AG08396 (cell line): ENCODE results near the gene SLC39A13.
A peak's percentile ranks its signal among the peaks of the same experiment; 100 is the strongest.

Experiments
- DNase-seq: peaks from one replicate; pipeline ENCODE4 v3.0.0; 2012; ENCODE audit warnings: low spot score, mixed read lengths

Gene SLC39A13

GRCh38 chr11:47407746-47408590, at the start of gene SLC39A13:
TSS of gene SLC39A13 (plus strand) at chr11:47408590. CDS start at chr11:47410095, 1,505 bp downstream.
- DNase-seq: peak; percentile 98

GRCh38 chr11:47358731-47359051, 49.7 kb upstream of the SLC39A13 start:
- no peak for DNase-seq

GRCh38 chr11:47359162-47359561, 49.2 kb upstream of the SLC39A13 start:
- DNase-seq: no peak

- no peak for DNase-seq
Observed at GRCh38 chr11:47359586-47359985, 48.8 kb upstream of the SLC39A13 start.

GRCh38 chr11:47360341-47360740, 48.0 kb upstream of the SLC39A13 start:
- no peak for DNase-seq

GRCh38 chr11:47361419-47361818, 47.0 kb upstream of the SLC39A13 start:
- DNase-seq: no peak

- DNase-seq: no peak
Observed at GRCh38 chr11:47366020-47366490, 42.3 kb upstream of the SLC39A13 start.

GRCh38 chr11:47369676-47370075, 38.7 kb upstream of the SLC39A13 start:
- DNase-seq: no peak

- DNase-seq: no peak
Observed at GRCh38 chr11:47372422-47372821, 36.0 kb upstream of the SLC39A13 start.

- DNase-seq: peak; percentile 89
Observed at GRCh38 chr11:47373876-47374719, 34.3 kb upstream of the SLC39A13 start.

- DNase-seq: no peak
Observed at GRCh38 chr11:47374720-47375019, 33.7 kb upstream of the SLC39A13 start.

- no peak for DNase-seq
Observed at GRCh38 chr11:47375020-47375419, 33.4 kb upstream of the SLC39A13 start.

GRCh38 chr11:47375546-47376085, 32.8 kb upstream of the SLC39A13 start:
- DNase-seq: no peak

- no peak for DNase-seq
Observed at GRCh38 chr11:47376107-47376524, 32.3 kb upstream of the SLC39A13 start.

- no peak for DNase-seq
Observed at GRCh38 chr11:47376525-47377371, 31.6 kb upstream of the SLC39A13 start.

- no peak for DNase-seq
Observed at GRCh38 chr11:47377571-47378009, 30.8 kb upstream of the SLC39A13 start.

GRCh38 chr11:47378010-47378835, 30.2 kb upstream of the SLC39A13 start, which contains the start of gene SPI1:
TSS of gene SPI1 (minus strand) at chr11:47378547. CDS start at chr11:47378353, 194 bp downstream.
- DNase-seq: no peak

GRCh38 chr11:47378836-47379170, 29.6 kb upstream of the SLC39A13 start:
- no peak for DNase-seq

- DNase-seq: no peak
Observed at GRCh38 chr11:47379317-47379716, 29.1 kb upstream of the SLC39A13 start.

GRCh38 chr11:47380078-47380477, 28.3 kb upstream of the SLC39A13 start:
- no peak for DNase-seq

GRCh38 chr11:47383071-47383470, 25.3 kb upstream of the SLC39A13 start:
- no peak for DNase-seq
